Medulla oblongata (tissue), 1 donor: ENCODE data around the gene NOP9.
"Not testable (repeated sequence)": the region's sequence is repeated elsewhere in the genome, so short reads cannot be mapped to it uniquely, and the experiment has no call there.

ENCODE experiments used
- DNase-seq: peaks from one replicate; pipeline ENCODE4 v3.0.0-alpha.2; 2015; ENCODE audit errors: extremely low spot score

NOP9 gene

GRCh38 chr14:24310265-24310645 lies 10.6 kb downstream of the NOP9 start:
- DNase-seq: no peak

GRCh38 chr14:24310646-24311604 lies 11.3 kb downstream of the NOP9 start, which contains the start of gene LTB4R:
Gene LTB4R, plus strand, starts transcription at chr14:24311502. Its CDS starts 4,150 bp downstream, at chr14:24315652.
- peak; percentile 70 for DNase-seq

GRCh38 chr14:24311837-24312615 lies 12.4 kb downstream of the NOP9 start:
- DNase-seq: no peak

- peak; percentile 64 for DNase-seq
These were observed 13.3 kb downstream of the NOP9 start for GRCh38 chr14:24312736-24313507.

- peak; percentile 64 for DNase-seq
These were observed 14.3 kb downstream of the NOP9 start for GRCh38 chr14:24313913-24314312.

- no peak for DNase-seq
These were observed 14.9 kb downstream of the NOP9 start for GRCh38 chr14:24314377-24315193.

- no peak for DNase-seq
These were observed 15.7 kb downstream of the NOP9 start for GRCh38 chr14:24315243-24315806.

- DNase-seq: no peak
These were observed 16.4 kb downstream of the NOP9 start for GRCh38 chr14:24315807-24316596.

GRCh38 chr14:24316597-24316950 lies 16.9 kb downstream of the NOP9 start:
- no peak for DNase-seq

GRCh38 chr14:24317141-24317928 lies 17.7 kb downstream of the NOP9 start:
- no peak for DNase-seq

- no peak for DNase-seq
These were observed 21.7 kb downstream of the NOP9 start for GRCh38 chr14:24321212-24321975.

- no peak for DNase-seq
These were observed 23.0 kb downstream of the NOP9 start for GRCh38 chr14:24322672-24323071.

- DNase-seq: no peak
These were observed 23.7 kb downstream of the NOP9 start for GRCh38 chr14:24323341-24323740.

- no peak for DNase-seq
These were observed 24.4 kb downstream of the NOP9 start for GRCh38 chr14:24324024-24324423.

- DNase-seq: no peak
These were observed 25.4 kb downstream of the NOP9 start for GRCh38 chr14:24325041-24325530.

- DNase-seq: no peak
These were observed 26.3 kb downstream of the NOP9 start for GRCh38 chr14:24325963-24326362.

GRCh38 chr14:24327303-24327702 lies 27.7 kb downstream of the NOP9 start:
- DNase-seq: no peak

- DNase-seq: not testable (repeated sequence)
These were observed 28.3 kb downstream of the NOP9 start for GRCh38 chr14:24327914-24328313.
